Mesenteric fat pad (tissue), 1 donor: ENCODE results near the gene P4HA3. TPM values are rescaled to one million over a fixed set of nuclear protein-coding genes. Genes with fewer than 3 reads are reported as not detected.

Experiments
- DNase-seq: peaks from one replicate; pipeline ENCODE4 v3.0.0-alpha.2; 2020; ENCODE audit warnings: low spot score
- total RNA-seq: library from RNA; stranded (reverse); fragmentation: NEBNext Ultra II Directional; extraction: Animal tissue kit (Norgen Biotek cat#: 25700); gene quantifications from one replicate; pipeline ENCODE4 v1.2.1, GENCODE V29; 2021
- donor health status: DM: yes; HTN: yes; CAD: no.

Gene P4HA3
- total RNA-seq, 1 donor from 2014 or later: 1.0 TPM

DNA sequence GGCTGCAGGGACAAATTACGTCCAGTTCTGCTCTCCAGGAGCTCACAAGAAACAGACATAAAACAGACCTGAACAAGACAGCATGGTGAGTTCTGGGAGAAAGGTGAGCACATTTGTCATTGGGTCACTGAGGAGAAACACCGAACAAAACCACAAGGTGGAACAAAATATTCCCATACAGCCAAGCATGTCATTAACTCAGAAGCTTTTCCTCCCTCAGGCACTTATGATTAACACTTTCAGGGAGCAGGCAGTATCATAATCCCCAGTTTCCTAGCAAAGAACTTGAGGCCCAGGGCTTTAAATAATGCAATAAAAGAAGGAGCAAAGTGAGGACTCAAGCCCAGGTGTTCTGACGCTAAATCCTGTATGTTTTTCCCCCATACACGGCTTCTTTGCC is 43.0 kb downstream of the P4HA3 start:
- no peak for DNase-seq

DNA sequence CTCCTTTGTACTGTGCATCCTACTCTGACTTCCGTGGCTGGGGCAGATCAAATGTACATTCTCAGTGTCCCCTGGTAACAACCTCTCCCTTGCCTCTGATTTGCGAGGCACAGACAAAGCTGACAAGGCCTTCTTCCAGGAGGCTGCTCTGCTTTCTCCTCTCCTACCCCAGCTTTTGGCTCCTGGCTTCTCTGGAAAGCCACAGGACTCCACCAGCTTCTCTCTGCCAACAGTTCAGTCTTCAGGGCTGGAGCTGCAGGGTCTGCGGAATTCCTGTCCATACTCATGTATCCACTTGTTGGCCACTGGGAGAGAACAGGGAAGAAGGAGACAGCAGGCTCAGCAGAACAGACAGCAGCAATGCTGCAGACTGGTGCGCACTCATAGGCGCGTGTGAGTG is 44.4 kb downstream of the P4HA3 start:
- no peak for DNase-seq

DNA sequence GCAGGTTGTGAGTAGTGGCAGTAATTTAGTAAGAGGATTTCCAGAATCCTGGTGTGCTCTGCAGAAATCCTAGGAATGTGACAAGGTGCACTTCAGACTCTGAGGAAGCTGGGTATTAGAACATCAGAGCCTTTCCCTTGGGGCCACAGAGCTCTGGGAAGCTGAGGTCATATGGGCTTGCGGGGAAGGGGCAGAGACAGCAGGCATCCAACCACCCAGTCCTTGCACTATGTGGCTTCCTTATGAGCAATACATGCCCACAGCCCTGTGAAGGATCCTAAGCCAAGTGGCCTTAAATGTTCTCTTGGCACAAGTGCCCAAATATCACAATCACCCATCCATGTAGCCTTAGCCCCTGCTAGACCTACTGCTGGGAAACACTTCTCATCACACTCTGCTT is 46.2 kb downstream of the P4HA3 start:
- DNase-seq: no peak

DNA sequence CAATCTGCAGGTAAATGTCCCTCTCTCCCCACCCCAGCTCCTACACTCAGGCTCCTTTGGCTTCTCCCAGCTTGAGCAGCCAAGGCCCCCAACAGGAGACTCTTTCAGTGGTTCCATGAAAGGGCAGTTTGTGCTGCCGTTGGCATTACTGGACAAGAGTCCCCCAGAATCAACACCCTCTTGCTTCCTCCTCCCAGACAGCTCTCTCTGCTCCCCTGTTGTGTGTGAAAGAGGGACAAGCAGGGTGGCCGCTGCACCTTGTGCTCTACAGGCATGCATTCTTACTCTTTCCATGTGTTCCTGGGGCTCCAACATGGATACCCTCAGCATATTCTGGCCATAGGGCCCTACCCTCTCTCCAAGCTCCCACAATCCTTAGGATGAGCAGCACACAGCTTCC is 48.7 kb downstream of the P4HA3 start:
- no peak for DNase-seq

DNA sequence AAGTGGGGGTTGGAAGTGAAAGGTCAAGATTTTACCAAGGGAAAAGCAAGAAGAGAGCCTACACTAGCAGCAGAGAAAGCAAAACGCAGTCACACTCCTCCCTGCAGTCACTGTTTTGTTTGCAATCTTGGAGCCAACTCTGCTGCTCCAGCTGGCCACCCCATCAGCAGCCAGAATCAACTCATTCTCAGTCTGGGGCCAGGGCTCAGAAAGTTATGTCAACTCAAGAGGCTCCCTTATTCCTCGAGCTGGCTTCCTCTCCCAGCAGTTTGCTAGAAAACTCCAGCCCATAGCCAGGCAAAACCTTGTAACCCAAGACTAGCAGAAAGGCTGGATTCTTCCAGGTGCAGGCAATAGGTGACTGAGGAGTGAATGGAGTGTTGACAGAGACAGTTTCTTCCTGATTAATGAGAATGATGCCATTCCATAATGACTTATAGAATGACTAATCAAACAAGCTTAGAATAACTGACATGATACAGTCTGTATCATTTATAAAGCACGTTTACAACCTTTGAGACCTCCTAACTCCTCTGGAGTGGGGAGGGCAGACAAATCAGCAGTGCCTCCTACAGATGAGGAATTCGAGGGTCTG is 53.4 kb downstream of the P4HA3 start:
- no peak for DNase-seq

DNA sequence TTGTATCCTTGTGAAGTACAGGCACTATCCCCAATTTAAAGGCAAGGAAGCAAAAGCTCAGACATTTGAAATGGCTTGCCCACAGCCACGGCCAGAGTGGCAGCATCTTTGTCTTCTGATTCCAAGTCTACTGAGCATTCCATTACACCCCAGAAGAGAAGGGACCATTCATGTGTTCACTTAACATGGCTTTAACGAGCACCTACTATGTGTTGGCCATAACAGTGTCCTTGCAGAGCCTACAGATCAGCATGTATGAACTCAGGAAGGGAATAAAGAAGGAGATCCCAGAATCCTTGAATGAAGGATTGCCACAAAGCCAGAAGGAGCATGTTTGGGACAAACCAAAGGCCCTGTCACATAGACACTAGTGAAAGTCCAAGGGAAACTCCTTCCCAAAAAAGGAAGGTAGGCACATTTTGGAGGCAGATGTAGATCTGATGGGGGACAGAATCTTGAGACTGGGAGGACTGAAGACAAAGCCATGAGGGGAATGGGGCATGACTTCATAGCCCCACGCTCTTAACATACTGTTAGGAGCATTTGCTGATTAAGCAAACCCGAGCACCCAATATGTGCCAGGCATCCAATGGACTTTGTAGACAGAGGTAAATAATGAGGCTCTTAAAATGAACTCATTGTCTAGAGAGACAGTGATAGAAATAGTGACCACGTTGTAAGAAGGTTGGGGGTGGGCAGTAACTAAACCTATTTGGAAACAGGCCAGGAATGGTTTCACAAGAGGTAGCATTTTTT is 54.9 kb downstream of the P4HA3 start:
- DNase-seq: no peak

DNA sequence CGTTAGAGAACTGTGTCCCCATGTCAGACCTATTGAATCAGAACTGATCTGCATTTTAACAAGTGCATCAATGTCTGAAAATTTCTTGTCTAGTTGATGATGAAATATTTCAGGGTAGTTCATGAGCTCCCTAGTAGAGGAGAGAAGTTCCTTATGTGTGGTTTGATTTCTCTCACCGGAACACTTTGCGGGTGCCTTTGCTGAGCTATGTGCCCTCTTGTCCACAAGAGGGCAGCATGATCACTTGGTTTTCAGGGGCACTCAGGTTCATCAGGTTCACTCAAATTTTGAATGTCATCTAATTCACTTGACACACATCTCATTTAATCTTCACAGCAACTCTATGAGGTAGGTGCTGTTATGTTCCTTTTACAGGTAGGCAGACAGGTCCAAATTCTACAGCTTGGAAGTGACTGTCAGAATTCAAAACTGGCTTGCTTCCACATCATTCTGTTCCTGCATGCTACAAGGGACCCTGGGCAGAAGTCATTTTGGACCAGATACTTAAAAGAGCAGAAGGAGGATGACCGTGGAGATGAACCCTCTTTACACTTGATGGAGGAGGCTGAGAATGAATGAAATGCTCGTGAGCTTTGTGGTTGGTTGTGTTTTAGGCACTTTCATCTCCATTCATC is 55.6 kb downstream of the P4HA3 start:
- no peak for DNase-seq

DNA sequence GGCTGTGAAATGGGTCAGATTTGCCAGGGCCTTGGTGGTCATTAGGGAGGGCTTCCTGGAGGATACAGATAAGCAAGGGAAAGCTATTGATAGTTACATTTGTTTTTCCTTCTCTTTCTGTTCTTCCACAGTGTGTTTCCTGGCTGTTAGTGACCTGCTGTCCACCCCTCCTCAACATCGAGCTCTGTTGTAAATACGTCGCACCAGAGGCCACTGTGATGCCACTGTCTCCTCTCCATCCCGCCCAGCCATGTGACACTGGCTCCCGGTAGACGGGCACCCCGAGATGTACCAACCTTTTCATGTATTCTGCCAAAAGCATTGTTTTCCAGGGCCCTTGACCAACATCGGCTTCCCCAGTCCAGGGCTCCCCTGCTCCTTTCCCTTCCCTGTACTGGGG is 58.1 kb downstream of the P4HA3 start:
- DNase-seq: no peak

DNA sequence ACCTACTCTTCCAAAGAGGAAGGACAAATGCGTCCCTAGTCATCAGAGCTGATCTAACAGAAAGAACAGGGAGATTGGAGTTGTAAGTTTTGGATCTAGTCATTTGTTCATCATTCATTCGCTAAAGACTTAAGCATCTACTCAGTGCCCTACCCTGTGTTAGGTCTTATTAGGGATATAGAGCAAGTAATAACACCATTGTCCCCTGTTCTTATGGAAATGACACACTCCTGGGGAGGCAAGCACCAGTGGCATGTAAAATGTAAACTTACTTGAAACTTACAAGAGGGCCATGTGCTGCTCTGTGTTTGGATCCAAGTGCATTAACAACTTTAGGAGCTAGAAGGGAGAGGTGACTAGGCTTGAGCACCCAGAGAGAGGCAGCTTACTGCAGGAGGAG is 61.9 kb downstream of the P4HA3 start:
- DNase-seq: no peak

DNA sequence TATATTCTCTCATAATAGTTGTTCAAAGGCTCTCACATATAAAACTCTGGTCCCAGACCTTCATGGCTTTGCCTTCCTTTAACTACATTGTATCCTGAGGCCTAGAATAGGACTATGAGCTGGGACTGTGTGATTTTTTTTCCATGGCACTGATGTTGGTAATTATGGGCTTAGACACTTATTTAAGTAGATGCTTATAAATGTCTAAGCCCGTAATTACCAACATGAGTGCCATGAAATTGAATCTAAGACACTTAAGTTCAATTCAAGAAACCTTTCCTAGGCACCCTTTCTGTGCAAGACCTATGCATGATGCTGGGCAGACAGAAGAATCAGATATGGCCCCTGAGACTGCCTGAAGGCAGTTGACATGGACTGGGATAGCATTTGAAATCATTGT is 63.0 kb downstream of the P4HA3 start:
- no peak for DNase-seq

DNA sequence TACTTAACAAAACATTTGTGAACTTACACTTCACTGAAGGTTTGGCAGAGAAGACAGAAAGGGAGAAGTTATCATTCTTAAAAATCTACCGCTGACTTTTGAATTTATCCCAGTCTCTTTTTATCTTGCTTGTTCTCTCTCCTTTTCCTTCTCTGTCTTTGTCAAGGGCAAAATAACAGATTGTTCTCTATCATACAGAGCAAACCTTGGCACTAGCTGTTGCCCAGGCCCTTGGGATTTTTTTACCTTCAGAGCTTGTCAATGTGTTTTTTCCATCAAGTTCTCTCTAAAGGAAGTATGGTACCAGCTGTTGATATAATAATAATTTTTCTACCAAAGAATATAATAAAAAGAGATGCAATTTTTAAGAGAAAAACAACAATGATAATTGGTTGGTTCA is 73.2 kb downstream of the P4HA3 start:
- DNase-seq: no peak

DNA sequence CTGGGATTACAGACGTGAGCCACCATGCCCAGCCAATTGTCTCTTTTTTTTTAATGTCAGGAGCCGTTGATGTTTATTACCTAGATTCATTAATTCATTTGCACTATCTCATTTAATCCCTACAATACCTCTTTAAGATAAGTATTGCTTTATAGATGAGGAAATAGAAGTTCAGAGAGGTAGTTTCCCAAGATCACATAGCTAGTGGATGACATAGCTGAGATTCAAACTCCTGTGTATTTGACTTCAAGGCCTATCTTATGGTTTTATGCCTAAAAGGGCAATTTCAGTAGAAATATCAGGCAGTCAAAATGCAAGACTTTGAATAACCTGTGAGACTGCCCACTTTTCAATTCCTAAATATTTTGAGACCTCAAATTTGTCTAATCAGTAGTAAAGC is 73.9 kb downstream of the P4HA3 start:
- no peak for DNase-seq

DNA sequence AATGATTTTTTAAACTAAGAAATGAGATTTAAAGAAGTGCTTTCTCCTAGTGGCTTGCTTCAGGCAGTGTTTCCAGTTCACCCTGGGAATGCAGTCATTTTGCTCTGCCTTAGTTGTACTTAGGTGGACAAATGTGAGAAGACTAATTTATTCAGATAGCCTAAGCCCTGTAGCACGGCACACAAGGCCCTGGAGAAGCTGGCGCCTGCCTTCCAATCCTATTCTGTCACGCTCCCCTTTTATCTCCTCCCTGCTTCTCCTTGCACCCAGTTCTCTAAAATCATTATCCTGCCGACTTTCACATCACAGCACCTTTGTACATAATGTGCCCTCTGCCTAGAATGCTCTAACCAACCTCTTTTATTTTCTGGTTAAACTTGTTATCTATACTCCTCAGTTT is 76.3 kb downstream of the P4HA3 start:
- no peak for DNase-seq

DNA sequence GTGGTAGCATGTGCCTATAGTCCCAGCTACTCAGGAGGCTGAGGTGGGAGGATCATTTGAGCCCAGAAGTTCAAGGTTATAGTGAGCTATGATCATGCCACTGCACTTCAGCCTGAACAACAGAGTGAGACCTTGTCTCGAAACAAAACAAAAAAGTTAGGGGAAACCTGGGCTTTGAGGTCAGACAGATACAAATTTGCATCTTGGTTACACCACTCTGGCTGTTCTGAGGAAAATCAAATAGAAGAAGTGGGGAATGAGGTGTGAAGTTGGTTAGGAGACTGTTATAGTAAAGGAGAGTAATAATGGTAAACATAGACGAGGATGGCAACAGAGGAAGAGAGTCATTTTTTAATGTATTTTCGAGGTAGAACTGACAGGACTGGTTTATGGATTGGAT is 77.8 kb downstream of the P4HA3 start:
- DNase-seq: no peak

DNA sequence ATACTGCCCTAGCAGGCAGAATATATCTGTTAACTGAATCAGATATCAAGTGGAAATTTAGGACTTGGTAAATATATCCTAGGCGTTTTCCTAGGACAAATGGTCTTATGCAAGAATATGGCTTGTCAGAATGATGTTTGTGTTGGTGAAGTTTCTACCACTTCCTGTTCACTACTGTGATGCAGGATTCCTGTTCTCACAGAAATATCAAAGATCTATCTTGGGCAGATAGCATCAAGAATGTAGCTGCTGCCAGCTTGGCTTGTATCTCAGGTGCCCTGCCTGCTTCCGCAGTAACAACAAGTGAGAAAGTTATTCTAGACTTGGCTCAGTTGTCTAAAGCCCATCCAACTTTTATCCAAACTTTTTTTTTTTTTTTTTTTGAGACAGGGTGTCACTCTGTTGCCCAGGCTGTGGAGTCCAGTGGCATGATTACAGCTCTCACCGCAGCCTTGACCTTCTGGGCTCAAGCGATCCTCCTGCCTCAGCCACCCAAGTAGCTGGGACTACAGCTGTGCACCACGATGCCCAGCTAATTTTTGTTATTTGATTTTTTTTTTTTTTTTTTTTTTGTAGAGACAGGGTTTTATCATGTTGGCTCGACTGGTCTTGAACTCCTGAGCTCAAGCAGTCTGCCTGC is 79.0 kb downstream of the P4HA3 start:
- DNase-seq: no peak

DNA sequence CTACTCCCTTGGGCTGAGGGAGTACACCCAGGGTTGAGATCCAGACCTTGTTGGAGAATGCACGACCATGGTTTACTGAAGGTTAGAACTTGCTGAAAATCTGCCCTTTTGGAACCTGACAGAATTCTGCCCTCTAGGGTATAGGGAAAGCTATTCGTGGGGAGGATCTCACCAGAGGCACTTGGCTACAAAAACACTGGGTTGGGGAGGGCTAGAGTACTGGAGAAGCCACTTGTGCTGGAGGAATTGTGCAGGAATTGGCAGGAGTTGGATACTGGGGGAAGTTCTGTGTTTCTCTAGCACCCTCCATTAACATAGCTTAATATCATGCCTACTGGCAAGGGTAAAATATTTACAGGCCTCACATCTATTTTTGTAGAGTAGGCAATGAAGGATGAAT is 84.5 kb downstream of the P4HA3 start:
- no peak for DNase-seq

DNA sequence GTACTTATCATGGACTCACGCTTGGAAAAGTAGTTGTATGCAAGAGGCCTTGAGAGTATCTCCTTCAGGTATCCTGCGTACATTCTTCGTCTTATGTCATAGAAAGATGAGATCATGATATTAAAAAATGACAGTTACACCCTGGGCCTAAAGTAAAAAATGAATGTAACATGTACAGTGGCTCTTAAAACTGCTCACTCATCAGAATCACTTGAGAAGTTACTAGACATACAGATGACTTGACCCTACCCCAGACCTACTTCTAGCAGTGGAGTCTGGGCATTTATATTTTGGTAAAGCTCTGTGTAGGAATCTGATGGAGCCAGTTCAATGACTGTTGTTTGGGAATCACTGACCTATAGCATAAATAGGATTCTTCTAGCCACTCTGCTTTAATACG is 85.9 kb downstream of the P4HA3 start:
- DNase-seq: no peak

DNA sequence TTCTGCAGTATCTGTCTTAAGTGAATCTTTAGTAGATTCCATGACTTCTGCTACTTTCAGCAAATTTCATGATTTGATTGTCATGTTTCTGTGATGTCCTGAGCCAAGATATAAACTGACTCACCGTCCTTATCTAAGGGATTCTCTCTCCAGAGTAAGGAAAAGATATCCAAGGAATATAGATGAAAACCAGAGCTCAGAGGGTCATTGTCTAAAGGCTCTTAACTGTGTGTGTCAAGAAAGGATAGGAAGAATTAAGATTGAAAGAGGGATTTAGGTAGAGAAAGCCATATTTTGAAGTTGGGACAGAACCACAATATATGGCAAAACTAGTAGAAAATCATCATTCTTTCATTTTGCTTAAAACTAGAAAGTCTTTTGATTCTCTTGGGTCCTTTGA is 89.6 kb downstream of the P4HA3 start:
- DNase-seq: no peak

DNA sequence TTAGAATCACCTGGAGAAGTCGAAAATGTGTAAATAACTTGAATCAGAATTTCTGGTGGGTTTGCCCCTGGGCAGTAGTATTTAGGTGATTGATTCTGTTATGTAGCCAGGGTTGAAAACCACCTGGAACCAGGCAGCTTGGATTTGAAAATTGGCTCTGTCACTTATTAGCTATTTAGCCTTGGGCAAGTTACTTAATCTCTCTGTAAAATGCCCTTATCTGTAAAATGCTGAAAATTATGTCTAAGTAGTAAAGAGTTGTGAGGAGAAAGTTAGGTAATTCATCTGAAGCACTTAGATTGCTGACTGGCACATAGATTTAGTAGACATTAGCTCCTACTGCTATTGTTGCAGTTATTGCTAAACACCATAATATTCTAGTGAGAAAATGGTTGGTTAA is 91.1 kb downstream of the P4HA3 start:
- no peak for DNase-seq
